PC-3 (cell line): ENCODE measurements around the gene PGS1. TPM values are rescaled to one million over a fixed set of nuclear protein-coding genes. Genes with fewer than 3 reads are reported as not detected.

Experiments used
- ATAC-seq: fragments of 200-7000 bp; cut with Tn5 transposase; 2 replicates; pipeline ENCODE4 v1.9.1; 2020; ENCODE audit warnings: mild to moderate bottlenecking, moderate library complexity
- BruUV-seq: library from RNA; stranded (reverse); fragments of 400-500 nt; replicated peaks from 2 replicates; lab custom pipeline; 2021; lab: Mats Ljungman, UMichigan
- CTCF ChIA-PET: fragments of 300-600 bp; sonication (Branson Sonifier 250); formaldehyde crosslinking; loops from one replicate; lab custom pipeline; 2022; ENCODE audit warnings: antibody characterized with exemption; lab: Charles Lee
- POLR2A ChIA-PET: fragments of 300-600 bp; sonication (Branson Sonifier 250); formaldehyde crosslinking; loops from one replicate; lab custom pipeline; 2022; ENCODE audit warnings: antibody characterized with exemption; ENCODE audit not compliant: unreplicated experiment; lab: Charles Lee
- DNase-seq: peaks from one replicate; pipeline ENCODE4 v3.0.0-alpha.2; 2015
- H2AFZ ChIP-seq: fragments of 300-600 bp; sonication (generic); 2 replicates; pipeline ENCODE4 v1.6.0; 2016; ENCODE audit warnings: antibody characterized with exemption, low read length
- H3F3A ChIP-seq: fragments of 300-600 bp; sonication (generic); one replicate; pipeline ENCODE4 v1.6.0; 2017; ENCODE audit warnings: antibody characterized with exemption, low read length, control low read depth, mild to moderate bottlenecking; ENCODE audit not compliant: unreplicated experiment
- H3K27ac ChIP-seq: fragments of 300-600 bp; sonication (generic); 2 replicates; pipeline ENCODE4 v1.5.1; 2016; ENCODE audit warnings: mild to moderate bottlenecking, low read length
- H3K27me3 ChIP-seq: fragments of 300-600 bp; sonication (generic); 2 replicates; pipeline ENCODE4 v1.6.1; 2016; ENCODE audit warnings: low read length, mixed read lengths
- H3K36me3 ChIP-seq: fragments of 300-600 bp; sonication (generic); 2 replicates; pipeline ENCODE4 v1.6.1; 2016; ENCODE audit warnings: low read depth, mixed run types, low read length, mixed read lengths
- H3K4me1 ChIP-seq: fragments of 300-600 bp; sonication (generic); 2 replicates; pipeline ENCODE4 v1.5.1; 2016; ENCODE audit warnings: low read length; ENCODE audit not compliant: insufficient read depth
- H3K4me2 ChIP-seq: fragments of 300-600 bp; sonication (generic); 2 replicates; pipeline ENCODE4 v1.6.0; 2016; ENCODE audit warnings: low read length
- H3K4me3 ChIP-seq: fragments of 300-600 bp; sonication (generic); 2 replicates; pipeline ENCODE4 v1.5.1; 2016; ENCODE audit warnings: mild to moderate bottlenecking, low read length, mixed read lengths
- H3K79me2 ChIP-seq: fragments of 300-600 bp; sonication (generic); 2 replicates; pipeline ENCODE4 v1.6.1; 2017; ENCODE audit warnings: low read length, mixed read lengths
- H3K9ac ChIP-seq: fragments of 300-600 bp; sonication (generic); 2 replicates; pipeline ENCODE4 v1.6.0; 2016; ENCODE audit warnings: mild to moderate bottlenecking, low read length
- H3K9me2 ChIP-seq: fragments of 300-600 bp; sonication (generic); replicated peaks from 2 replicates; pipeline ENCODE4 v1.6.1; 2016; ENCODE audit warnings: mixed run types, low read length, mixed read lengths
- H3K9me3 ChIP-seq: fragments of 300-600 bp; sonication (generic); 2 replicates; pipeline ENCODE4 v1.6.1; 2016; ENCODE audit warnings: low read length, mixed read lengths
- H4K20me1 ChIP-seq: fragments of 300-600 bp; sonication (generic); 2 replicates; pipeline ENCODE4 v1.6.1; 2016; ENCODE audit warnings: low read length, mixed read lengths
- CTCF ChIP-seq: fragments of 300-600 bp; sonication (generic); conservative IDR thresholded peaks from 2 replicates; pipeline ENCODE4 v1.5.1; 2017; ENCODE audit warnings: antibody characterized with exemption, low read depth, mild to moderate bottlenecking, low read length
- EZH2 ChIP-seq: fragments of 300-600 bp; sonication (generic); IDR thresholded peaks from one replicate; pipeline ENCODE4 v1.6.1; 2017; ENCODE audit warnings: antibody characterized with exemption, mild to moderate bottlenecking, low read length; ENCODE audit not compliant: unreplicated experiment
- EZH2phosphoT487 ChIP-seq: fragments of 300-600 bp; sonication (generic); IDR thresholded peaks from 2 replicates; pipeline ENCODE4 v1.6.1; 2018; ENCODE audit warnings: mild to moderate bottlenecking, antibody characterized with exemption, low read length, borderline replicate concordance
- intact Hi-C: fragments of 100-400 bp; cut with micrococcal nuclease; formaldehyde crosslinking; loops from 2 replicates; pipeline ENCODE4 v1.9.0; 2023
- total RNA-seq: library from RNA; depleted of rRNA; stranded (reverse); fragments of >200 nt; gene quantifications from 2 replicates; pipeline ENCODE4 v1.2.3, GENCODE V29; 2014

Gene PGS1
- total RNA-seq, 1 experiment from 2014 or later: 47.0 TPM

- Histone ChIP-seq H3K9ac (no peak overlapping the region), H3K27ac (no peak overlapping the region), H3K4me2 (no peak overlapping the region), H3K79me2 (no peaks in the 10 kb centered on the region), H3K9me2 (no peaks in the 10 kb centered on the region), H2AFZ (no peak overlapping the region), H3K9me3 (no peaks in the 10 kb centered on the region), H3K27me3 (no peaks in the 10 kb centered on the region), H3K4me1 (peaks cover 49% of the 10 kb centered on the region), H3K4me3 (no peak overlapping the region), H3F3A (peaks cover 14% of the 10 kb centered on the region), H4K20me1 (no peaks in the 10 kb centered on the region), H3K36me3 (no peaks in the 10 kb centered on the region)
- ChIA-PET CTCF (interaction anchor here (0.6 kb wide), 1 partner anchor 74 kb away, joined by 3 read pairs; no protein-coding TSS in a partner anchor), POLR2A (no interaction called here)
- intact Hi-C loops: no loop called here
- ATAC-seq (no peak), DNase-seq (no peak)
- no TSS peak for BruUV-seq
- TF ChIP-seq EZH2phosphoT487 (no peak), CTCF (no peak), EZH2 (no peak)
Observed at GRCh38 chr17:78344666-78345065, 33.8 kb upstream of the PGS1 start.

- intact Hi-C loops: no loop called here
Observed at GRCh38 chr17:78345172-78345571, 33.3 kb upstream of the PGS1 start.

More at GRCh38 chr17:78345172-78345571, 33.3 kb upstream of the PGS1 start:
- H3K79me2 ChIP-seq: no peaks in the 10 kb centered on the region
- no peak for ATAC-seq
- H3K27me3 ChIP-seq: no peaks in the 10 kb centered on the region
- no peak overlapping the region for H3K27ac ChIP-seq
- no peak overlapping the region for H3K4me2 ChIP-seq
- peaks cover 14% of the 10 kb centered on the region for H3F3A ChIP-seq
- H3K9me2 ChIP-seq: no peaks in the 10 kb centered on the region
- H3K9me3 ChIP-seq: no peaks in the 10 kb centered on the region
- no peak overlapping the region for H3K9ac ChIP-seq
- no peak overlapping the region for H2AFZ ChIP-seq
- no peaks in the 10 kb centered on the region for H4K20me1 ChIP-seq
- no peak for DNase-seq
- no TSS peak for BruUV-seq
- TF ChIP-seq CTCF (no peak), EZH2 (no peak), EZH2phosphoT487 (no peak)
- ChIA-PET POLR2A (no interaction called here), CTCF (no interaction called here)
- no peak overlapping the region for H3K4me3 ChIP-seq
- H3K4me1 ChIP-seq: peaks cover 44% of the 10 kb centered on the region
- no peaks in the 10 kb centered on the region for H3K36me3 ChIP-seq
